PFSK-1 (cell line): ENCODE data around the gene MPZL3. TPM values are rescaled to one million over a fixed set of nuclear protein-coding genes. Genes with fewer than 3 reads are reported as not detected.

Experiments used
- FOXP2 ChIP-seq: optimal IDR thresholded peaks from 2 replicates; pipeline ENCODE3; 2011; ENCODE audit warnings: borderline replicate concordance, control low read depth, inconsistent platforms; ENCODE audit not compliant: insufficient read depth; ENCODE audit errors: extremely low read length, extremely low read depth
- POLR2AphosphoS5 ChIP-seq: IDR thresholded peaks from 2 replicates; pipeline ENCODE4 v1.6.1; 2012; ENCODE audit warnings: low read depth, mild to moderate bottlenecking, control low read depth, low read length, moderate library complexity
- SIN3A ChIP-seq: IDR thresholded peaks from 2 replicates; pipeline ENCODE4 v1.6.1; 2012; ENCODE audit warnings: mild to moderate bottlenecking, low read length, moderate library complexity, borderline replicate concordance; ENCODE audit not compliant: insufficient read depth
- TAF1 ChIP-seq: IDR thresholded peaks from 2 replicates; pipeline ENCODE4 v1.6.1; 2012; ENCODE audit warnings: low read length, control low read depth, borderline replicate concordance; ENCODE audit not compliant: insufficient read depth
- polyA plus RNA-seq: library from polyadenylated mRNA; unstranded; fragments of >200 nt; gene quantifications from one replicate; pipeline ENCODE4 v1.2.1, GENCODE V29; 2012; ENCODE audit warnings: low read depth, missing spikeins; ENCODE audit not compliant: insufficient read length
- TF ChIP-seq, protein P1 (sequence below), 2 experiments: IDR thresholded peaks; 2 replicates each; pipeline versions ENCODE4 v1.6.1 to v1.8.0; 2011 to 2012; ENCODE audit warnings: low read depth in 2 of 2, low read length in 2 of 2, control low read depth in 1 of 2, inconsistent platforms in 1 of 2, mild to moderate bottlenecking in 1 of 2, moderate library complexity in 1 of 2; ENCODE audit not compliant: insufficient read depth in 1 of 2

Gene MPZL3, protein sequence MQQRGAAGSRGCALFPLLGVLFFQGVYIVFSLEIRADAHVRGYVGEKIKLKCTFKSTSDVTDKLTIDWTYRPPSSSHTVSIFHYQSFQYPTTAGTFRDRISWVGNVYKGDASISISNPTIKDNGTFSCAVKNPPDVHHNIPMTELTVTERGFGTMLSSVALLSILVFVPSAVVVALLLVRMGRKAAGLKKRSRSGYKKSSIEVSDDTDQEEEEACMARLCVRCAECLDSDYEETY
- 0.20 TPM for polyA plus RNA-seq

DNA sequence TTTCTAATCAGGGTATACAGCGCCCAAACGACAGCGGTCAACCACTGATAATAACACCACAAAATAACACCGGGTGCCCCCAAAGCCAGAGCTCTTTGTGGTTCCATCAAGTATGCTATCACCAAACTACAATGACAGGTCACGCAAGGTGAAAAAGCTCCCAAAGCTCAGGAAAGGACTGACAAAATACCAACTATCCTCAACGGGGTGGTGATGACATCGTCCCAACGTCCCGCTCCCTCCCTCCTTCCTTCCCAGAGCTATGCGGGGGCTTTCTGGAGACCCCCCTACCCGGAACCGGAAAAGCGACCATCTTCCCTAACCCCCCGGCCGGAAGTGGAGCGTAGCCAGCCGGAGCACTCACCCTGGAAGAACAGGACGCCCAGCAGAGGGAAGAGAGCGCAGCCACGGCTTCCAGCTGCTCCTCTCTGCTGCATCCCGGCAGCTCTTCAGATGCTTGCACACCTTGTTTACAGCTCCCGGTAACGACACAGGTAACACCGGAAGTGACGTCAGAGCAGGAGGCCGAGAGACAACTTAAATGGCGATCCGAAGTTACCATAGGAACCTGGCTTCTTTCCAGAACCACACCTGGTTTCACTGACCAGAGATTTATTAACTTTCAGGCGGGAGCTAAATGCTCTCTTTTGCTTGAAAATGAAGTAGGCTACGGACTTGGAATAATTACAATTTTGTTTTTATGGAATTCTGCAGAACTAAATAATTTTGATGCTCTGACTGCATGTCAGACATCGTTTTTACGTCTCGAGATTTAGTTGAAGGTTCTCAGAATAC is at the start of gene MPZL3:
Gene MPZL3, minus strand, starts transcription at position 508 of the 795 bp plus-strand sequence. Its CDS starts 71 bp downstream, at position 437.
- TF ChIP-seq FOXP2 = peak; percentile 22
- no peak for TF ChIP-seq SIN3A
- TF ChIP-seq, protein P1, sequence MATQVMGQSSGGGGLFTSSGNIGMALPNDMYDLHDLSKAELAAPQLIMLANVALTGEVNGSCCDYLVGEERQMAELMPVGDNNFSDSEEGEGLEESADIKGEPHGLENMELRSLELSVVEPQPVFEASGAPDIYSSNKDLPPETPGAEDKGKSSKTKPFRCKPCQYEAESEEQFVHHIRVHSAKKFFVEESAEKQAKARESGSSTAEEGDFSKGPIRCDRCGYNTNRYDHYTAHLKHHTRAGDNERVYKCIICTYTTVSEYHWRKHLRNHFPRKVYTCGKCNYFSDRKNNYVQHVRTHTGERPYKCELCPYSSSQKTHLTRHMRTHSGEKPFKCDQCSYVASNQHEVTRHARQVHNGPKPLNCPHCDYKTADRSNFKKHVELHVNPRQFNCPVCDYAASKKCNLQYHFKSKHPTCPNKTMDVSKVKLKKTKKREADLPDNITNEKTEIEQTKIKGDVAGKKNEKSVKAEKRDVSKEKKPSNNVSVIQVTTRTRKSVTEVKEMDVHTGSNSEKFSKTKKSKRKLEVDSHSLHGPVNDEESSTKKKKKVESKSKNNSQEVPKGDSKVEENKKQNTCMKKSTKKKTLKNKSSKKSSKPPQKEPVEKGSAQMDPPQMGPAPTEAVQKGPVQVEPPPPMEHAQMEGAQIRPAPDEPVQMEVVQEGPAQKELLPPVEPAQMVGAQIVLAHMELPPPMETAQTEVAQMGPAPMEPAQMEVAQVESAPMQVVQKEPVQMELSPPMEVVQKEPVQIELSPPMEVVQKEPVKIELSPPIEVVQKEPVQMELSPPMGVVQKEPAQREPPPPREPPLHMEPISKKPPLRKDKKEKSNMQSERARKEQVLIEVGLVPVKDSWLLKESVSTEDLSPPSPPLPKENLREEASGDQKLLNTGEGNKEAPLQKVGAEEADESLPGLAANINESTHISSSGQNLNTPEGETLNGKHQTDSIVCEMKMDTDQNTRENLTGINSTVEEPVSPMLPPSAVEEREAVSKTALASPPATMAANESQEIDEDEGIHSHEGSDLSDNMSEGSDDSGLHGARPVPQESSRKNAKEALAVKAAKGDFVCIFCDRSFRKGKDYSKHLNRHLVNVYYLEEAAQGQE (IDR thresholded peaks at IDR 0.05; ENCODE audit: insufficient read depth in 1 of 2, low read depth in 2 of 2, low read length in 2 of 2) = no peak
- TF ChIP-seq TAF1 = no peak
- no peak for TF ChIP-seq POLR2AphosphoS5

DNA sequence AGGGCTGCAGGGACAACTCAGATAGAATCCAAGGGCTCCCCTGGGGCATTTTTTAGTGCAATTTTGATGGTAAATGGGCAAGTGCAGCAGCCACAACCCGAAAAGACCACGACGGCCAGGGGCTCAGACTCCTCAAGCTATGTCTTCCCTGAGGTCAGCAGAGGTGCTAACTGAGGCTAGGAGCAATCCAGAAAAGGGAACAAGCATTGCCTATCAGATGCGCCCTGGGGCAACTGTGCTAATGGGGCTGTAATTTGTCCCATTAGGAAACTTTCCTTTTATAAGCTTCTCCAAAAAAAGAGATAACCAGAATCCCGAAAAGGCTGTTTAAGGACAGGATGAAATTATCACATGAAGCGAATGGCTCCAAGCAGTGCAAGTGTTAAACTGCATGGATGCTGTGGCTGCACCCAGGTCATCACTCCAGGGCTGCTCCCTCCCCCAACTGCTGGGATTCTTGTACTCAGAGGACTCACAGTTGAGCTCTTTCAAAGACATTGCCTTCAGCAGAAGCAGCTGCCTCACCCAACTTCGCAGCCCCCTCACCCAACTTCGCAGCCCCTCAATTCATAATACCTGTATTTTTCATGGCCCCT is 49.5 kb upstream of the MPZL3 start:
- no peak for TF ChIP-seq FOXP2
- TF ChIP-seq, protein P1 (IDR thresholded peaks at IDR 0.05; ENCODE audit: insufficient read depth in 1 of 2, low read depth in 2 of 2, low read length in 2 of 2) = no peak
- TF ChIP-seq SIN3A = no peak
- no peak for TF ChIP-seq TAF1
- no peak for TF ChIP-seq POLR2AphosphoS5

DNA sequence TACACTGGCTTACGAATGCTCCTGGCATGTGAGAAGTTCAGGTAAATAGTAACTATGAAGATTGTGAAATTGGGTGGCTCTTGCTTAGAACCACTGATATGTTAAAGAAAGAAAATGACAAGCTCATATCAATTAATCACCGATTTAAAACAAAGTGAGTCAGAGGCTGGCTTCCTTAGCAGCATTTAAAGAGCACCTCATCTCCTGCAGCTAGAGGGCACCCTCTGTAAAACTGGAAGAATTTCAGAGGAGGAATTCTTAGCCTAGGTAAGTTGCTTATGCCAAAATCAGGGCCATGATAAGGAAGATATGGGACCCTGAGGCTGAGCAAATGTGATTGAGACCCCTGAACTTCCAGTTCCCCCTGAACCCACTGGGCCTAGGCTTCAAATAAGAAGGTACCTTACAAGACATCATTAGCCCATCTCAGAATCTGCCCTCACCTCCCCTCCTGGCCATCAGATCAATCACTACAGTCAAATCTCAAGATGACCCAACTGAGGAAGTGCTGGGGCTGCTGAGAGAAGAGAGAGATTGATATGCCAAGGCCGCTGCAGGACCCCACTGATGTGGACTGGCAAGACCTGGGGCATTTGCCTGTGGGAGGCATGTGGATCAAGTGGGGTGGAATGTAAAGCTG is 43.8 kb upstream of the MPZL3 start:
- TF ChIP-seq, protein P1 (IDR thresholded peaks at IDR 0.05; ENCODE audit: insufficient read depth in 1 of 2, low read depth in 2 of 2, low read length in 2 of 2) = no peak
- TF ChIP-seq TAF1 (no peak), SIN3A (no peak), FOXP2 (no peak), POLR2AphosphoS5 (no peak)

DNA sequence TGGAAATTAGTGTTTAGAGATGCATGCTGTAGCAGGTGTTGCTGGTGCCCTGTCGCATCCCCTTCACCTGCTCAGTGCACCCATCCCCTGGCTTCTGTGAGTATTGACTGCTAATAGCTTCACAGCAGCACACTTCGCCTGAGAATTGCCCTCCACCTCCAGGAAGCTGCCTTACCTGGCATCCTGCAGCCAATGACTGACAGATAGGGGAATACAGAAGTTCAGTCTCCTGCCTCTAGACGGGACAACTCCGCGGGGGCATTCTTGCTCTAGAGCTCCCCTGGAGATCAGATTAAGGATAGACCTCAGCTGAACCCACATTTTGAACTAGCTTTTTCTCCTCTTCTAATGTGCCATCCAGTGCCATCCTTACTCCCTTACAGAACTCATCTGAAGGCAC is 43.0 kb upstream of the MPZL3 start:
- no peak for TF ChIP-seq TAF1
- no peak for TF ChIP-seq POLR2AphosphoS5
- TF ChIP-seq, protein P1 (IDR thresholded peaks at IDR 0.05; ENCODE audit: insufficient read depth in 1 of 2, low read depth in 2 of 2, low read length in 2 of 2) = no peak
- TF ChIP-seq FOXP2 = no peak
- no peak for TF ChIP-seq SIN3A
